ENCODE measurements around the gene ACAP1.
"Not testable (repeated sequence)": the region's sequence is repeated elsewhere in the genome, so short reads cannot be mapped to it uniquely, and the experiment has no call there.

- TF ChIP-seq GLIS3 (CRISPR knock-in tag; IDR thresholded peaks at IDR 0.05); SNAI2 (CRISPR knock-in tag; IDR thresholded peaks at IDR 0.05); ZFP30 (CRISPR knock-in tag; IDR thresholded peaks at IDR 0.05); PATZ1 (CRISPR knock-in tag; IDR thresholded peaks at IDR 0.05; ENCODE audit: borderline replicate concordance); ESRRG (CRISPR knock-in tag; IDR thresholded peaks at IDR 0.05); RARB (CRISPR knock-in tag; IDR thresholded peaks at IDR 0.05); TOX (CRISPR knock-in tag; IDR thresholded peaks at IDR 0.05; ENCODE audit: borderline replicate concordance); TCF4 (CRISPR knock-in tag; IDR thresholded peaks at IDR 0.05; ENCODE audit: borderline replicate concordance); ZNF70 (CRISPR knock-in tag; IDR thresholded peaks at IDR 0.05): not testable (repeated sequence)
- TF ChIP-seq, protein P1, sequence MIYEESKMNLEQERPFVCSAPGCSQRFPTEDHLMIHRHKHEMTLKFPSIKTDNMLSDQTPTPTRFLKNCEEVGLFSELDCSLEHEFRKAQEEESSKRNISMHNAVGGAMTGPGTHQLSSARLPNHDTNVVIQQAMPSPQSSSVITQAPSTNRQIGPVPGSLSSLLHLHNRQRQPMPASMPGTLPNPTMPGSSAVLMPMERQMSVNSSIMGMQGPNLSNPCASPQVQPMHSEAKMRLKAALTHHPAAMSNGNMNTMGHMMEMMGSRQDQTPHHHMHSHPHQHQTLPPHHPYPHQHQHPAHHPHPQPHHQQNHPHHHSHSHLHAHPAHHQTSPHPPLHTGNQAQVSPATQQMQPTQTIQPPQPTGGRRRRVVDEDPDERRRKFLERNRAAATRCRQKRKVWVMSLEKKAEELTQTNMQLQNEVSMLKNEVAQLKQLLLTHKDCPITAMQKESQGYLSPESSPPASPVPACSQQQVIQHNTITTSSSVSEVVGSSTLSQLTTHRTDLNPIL (CRISPR knock-in tag; IDR thresholded peaks at IDR 0.05; ENCODE audit: low read depth) = not testable (repeated sequence)
- TF ChIP-seq, protein P2, sequence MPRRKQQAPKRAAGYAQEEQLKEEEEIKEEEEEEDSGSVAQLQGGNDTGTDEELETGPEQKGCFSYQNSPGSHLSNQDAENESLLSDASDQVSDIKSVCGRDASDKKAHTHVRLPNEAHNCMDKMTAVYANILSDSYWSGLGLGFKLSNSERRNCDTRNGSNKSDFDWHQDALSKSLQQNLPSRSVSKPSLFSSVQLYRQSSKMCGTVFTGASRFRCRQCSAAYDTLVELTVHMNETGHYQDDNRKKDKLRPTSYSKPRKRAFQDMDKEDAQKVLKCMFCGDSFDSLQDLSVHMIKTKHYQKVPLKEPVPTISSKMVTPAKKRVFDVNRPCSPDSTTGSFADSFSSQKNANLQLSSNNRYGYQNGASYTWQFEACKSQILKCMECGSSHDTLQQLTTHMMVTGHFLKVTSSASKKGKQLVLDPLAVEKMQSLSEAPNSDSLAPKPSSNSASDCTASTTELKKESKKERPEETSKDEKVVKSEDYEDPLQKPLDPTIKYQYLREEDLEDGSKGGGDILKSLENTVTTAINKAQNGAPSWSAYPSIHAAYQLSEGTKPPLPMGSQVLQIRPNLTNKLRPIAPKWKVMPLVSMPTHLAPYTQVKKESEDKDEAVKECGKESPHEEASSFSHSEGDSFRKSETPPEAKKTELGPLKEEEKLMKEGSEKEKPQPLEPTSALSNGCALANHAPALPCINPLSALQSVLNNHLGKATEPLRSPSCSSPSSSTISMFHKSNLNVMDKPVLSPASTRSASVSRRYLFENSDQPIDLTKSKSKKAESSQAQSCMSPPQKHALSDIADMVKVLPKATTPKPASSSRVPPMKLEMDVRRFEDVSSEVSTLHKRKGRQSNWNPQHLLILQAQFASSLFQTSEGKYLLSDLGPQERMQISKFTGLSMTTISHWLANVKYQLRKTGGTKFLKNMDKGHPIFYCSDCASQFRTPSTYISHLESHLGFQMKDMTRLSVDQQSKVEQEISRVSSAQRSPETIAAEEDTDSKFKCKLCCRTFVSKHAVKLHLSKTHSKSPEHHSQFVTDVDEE (CRISPR knock-in tag; IDR thresholded peaks at IDR 0.05) = not testable (repeated sequence)
Measured at GRCh38 chr17:7332600-7333069, 3.7 kb upstream of the ACAP1 start.

All from SK-N-SH treated with all-trans-retinoic acid at 6 μM for 48 hours (cell line).